Esophagus squamous epithelium (tissue), 5 donors: ENCODE measurements around the gene ATAD2B. TPM values are rescaled to one million over a fixed set of nuclear protein-coding genes. Genes with fewer than 3 reads are reported as not detected.

Experiments
- DNase-seq: peaks from one replicate; lab custom pipeline; 2025; lab: John Stamatoyannopoulos, UW
- H3K27ac ChIP-seq, 4 donors: fragments of 200-600 bp; sonication (generic); one replicate each; pipeline ENCODE4 v1.5.1; 2016 to 2019; ENCODE audit warnings: mild to moderate bottlenecking in 1 of 4
- H3K27me3 ChIP-seq, 4 donors: fragments of 200-600 bp; sonication (generic); 1 replicate in 3 of 4; 2 replicates in 1 of 4; pipeline versions ENCODE4 v1.5.1 to v1.6.0; 2017 to 2021; ENCODE audit warnings: antibody characterized with exemption in 1 of 4
- H3K36me3 ChIP-seq, 3 donors: fragments of 200-600 bp; sonication (generic); one replicate each; pipeline ENCODE4 v1.5.1; 2016 to 2019
- H3K4me1 ChIP-seq, 3 donors: fragments of 200-600 bp; sonication (generic); one replicate each; pipeline ENCODE4 v1.5.1; 2017 to 2019
- H3K4me3 ChIP-seq, 4 donors: fragments of 200-600 bp; sonication (generic); 1 replicate in 3 of 4; 2 replicates in 1 of 4; pipeline ENCODE4 v1.5.1; 2016 to 2019; ENCODE audit warnings: mild to moderate bottlenecking in 2 of 4, moderate library complexity in 1 of 4
- H3K9me3 ChIP-seq, 3 donors: fragments of 200-600 bp; sonication (generic); one replicate each; pipeline ENCODE4 v1.5.1; 2016 to 2019
- POLR2A ChIP-seq, 4 donors: fragments of 450-650 bp; IDR thresholded peaks; one replicate each; pipeline ENCODE4 v1.6.1; 2017; ENCODE audit warnings: antibody characterized with exemption in 4 of 4, mild to moderate bottlenecking in 4 of 4, moderate library complexity in 3 of 4
- WGBS, 2 donors: methylation state at CpG; one replicate each; pipeline ENCODE4 v1.1.5; 2018; 5-methylcytosine and 5-hydroxymethylcytosine counted together
- intact Hi-C: fragments of 100-400 bp; cut with DNase I; formaldehyde crosslinking; loops from one replicate; pipeline ENCODE4 v1.15.0; 2022
- total RNA-seq, 4 donors: library from RNA; depleted of rRNA; stranded (reverse); fragments of >200 nt; gene quantifications; one replicate each; pipeline ENCODE4 v1.1.0, GENCODE V29; 2016
- TF ChIP-seq, protein P1 (sequence below), 6 experiments: fragments of 450-650 bp in 4 of 6; fragments of 200-600 bp in 2 of 6; sonication (generic) in 2 of 6; IDR thresholded peaks; one replicate each; pipeline ENCODE4 v1.5.1; 2016 to 2019; ENCODE audit warnings: antibody characterized with exemption in 6 of 6, mild to moderate bottlenecking in 4 of 6, moderate library complexity in 4 of 6
- donor health status: DM: yes; HTN: yes; CAD: no.

Gene ATAD2B
- total RNA-seq, 4 donors from 2014 or later: 7.4 to 29.2 (median 20.8) TPM

DNA sequence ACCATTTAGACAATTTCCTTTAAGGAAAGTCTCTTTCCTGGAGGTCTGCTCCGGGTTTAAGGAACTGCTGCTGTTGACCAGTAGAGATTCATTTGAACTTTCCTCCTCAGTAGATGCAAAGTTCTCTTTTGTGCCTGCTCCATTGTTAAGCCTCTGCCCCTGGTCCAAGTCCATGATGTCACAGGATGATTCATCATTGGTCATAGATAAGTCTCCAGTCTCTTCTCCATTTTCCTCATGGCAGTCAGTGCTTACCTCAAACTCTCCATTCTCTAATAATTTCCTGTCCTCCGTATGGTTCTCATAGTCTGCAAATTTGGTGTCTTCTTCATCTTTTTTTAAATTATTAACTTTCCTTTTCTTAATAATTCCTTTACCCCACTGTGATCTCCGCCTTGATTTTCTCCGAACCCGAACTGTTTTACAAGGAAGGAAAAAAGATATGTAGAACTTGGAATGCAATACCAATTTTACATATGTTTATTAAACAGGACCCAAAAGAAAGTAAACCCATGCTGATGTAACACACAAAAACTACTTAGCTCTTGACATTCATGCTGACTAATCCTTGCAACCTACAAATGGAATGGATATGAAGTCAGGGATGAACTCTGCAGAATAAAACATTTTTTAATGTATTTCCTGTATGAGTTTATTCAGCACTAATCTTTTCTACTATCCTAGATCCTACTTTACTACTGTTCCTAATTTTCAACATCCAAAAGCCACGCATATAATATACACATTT lies 169.1 kb downstream of the ATAD2B start:
- no peak overlapping the region for H3K4me3 ChIP-seq
- no peak for TF ChIP-seq POLR2A (IDR thresholded peaks at IDR 0.05)
- TF ChIP-seq, protein P1, sequence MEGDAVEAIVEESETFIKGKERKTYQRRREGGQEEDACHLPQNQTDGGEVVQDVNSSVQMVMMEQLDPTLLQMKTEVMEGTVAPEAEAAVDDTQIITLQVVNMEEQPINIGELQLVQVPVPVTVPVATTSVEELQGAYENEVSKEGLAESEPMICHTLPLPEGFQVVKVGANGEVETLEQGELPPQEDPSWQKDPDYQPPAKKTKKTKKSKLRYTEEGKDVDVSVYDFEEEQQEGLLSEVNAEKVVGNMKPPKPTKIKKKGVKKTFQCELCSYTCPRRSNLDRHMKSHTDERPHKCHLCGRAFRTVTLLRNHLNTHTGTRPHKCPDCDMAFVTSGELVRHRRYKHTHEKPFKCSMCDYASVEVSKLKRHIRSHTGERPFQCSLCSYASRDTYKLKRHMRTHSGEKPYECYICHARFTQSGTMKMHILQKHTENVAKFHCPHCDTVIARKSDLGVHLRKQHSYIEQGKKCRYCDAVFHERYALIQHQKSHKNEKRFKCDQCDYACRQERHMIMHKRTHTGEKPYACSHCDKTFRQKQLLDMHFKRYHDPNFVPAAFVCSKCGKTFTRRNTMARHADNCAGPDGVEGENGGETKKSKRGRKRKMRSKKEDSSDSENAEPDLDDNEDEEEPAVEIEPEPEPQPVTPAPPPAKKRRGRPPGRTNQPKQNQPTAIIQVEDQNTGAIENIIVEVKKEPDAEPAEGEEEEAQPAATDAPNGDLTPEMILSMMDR (IDR thresholded peaks at IDR 0.05): no peak
- H3K27ac ChIP-seq: no peak overlapping the region
- no peaks in the 10 kb centered on the region for H3K9me3 ChIP-seq
- DNase-seq: no peak
- peaks cover 4 to 39% (median 8%) of the 10 kb centered on the region in 3 donors for H3K4me1 ChIP-seq
- H3K36me3 ChIP-seq: peaks cover 0 to 50% (median 0%) of the 10 kb centered on the region in 3 donors
- WGBS, 2 donors: 77 to 82% methylated on average over 6 of the region's 6 CpGs
- no peaks in the 10 kb centered on the region for H3K27me3 ChIP-seq
- intact Hi-C loops: no loop called here

DNA sequence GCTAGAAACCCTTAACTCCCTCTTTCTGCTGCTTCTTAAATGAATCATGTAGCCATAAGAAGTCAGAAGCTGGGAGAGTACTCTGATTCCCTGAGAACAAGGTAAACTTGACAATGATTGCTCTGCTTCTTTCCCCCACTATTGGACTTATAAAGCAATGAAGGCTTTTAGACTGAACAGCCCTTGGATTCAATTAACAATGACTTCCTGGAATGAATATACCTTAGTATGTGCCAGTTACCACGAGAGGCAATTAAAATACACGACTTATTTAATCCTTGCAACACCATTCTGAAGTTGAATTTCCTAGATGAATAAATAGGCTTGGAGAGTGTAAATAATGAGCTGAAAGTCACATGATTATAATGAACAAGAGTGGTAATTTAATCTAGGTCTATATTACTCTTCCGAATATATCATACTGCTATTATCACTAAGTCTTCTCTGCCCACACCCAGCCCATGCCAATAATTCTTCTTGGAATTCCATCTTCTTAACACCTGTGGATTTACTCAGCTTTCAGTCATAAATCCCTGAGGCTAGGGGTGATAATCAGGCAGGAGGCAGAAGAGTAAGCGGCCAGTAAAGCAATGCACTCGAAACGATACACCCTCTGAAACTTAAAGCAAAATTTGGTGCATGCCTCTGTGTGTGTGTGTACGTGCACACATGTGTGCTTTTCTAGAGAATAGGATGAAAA lies 170.2 kb downstream of the ATAD2B start:
- peaks cover 0 to 57% (median 0%) of the 10 kb centered on the region in 3 donors for H3K36me3 ChIP-seq
- H3K4me1 ChIP-seq: peaks cover 4 to 35% (median 8%) of the 10 kb centered on the region in 3 donors
- no peak overlapping the region for H3K4me3 ChIP-seq
- no peaks in the 10 kb centered on the region for H3K27me3 ChIP-seq
- TF ChIP-seq, protein P1 (IDR thresholded peaks at IDR 0.05): no peak
- no peak for TF ChIP-seq POLR2A (IDR thresholded peaks at IDR 0.05)
- 51 to 79% methylated on average over 7 of the region's 7 CpGs for WGBS, 2 donors
- no peaks in the 10 kb centered on the region for H3K9me3 ChIP-seq
- intact Hi-C loops: no loop called here
- DNase-seq: no peak
- peak overlapping the region in 1 of 4 donors; percentile 23 for H3K27ac ChIP-seq

DNA sequence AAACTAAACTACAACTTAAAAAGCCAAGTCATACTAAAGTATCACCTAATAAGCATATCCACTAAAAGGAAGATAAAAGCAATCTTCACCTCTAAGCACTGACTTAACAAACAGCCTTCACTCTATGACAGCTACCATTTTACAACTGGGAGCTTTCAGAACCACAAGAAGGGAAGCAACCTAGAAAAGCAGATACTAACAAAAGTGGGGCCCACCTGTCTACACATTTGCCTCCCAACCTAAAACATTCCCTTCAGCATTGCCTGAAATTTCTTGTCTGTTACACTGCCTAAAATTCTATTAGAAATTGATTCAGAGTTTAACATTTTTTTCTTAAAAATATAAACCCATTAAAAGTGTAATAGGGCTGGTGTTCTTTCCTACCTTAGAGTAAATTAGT lies 172.0 kb downstream of the ATAD2B start:
- intact Hi-C loops: no loop called here
- peaks cover 4 to 28% (median 8%) of the 10 kb centered on the region in 3 donors for H3K4me1 ChIP-seq
- H3K36me3 ChIP-seq: peaks cover 0 to 64% (median 0%) of the 10 kb centered on the region in 3 donors
- no peaks in the 10 kb centered on the region for H3K9me3 ChIP-seq
- no peak for TF ChIP-seq POLR2A (IDR thresholded peaks at IDR 0.05)
- TF ChIP-seq, protein P1 (IDR thresholded peaks at IDR 0.05): no peak
- H3K4me3 ChIP-seq: no peak overlapping the region
- no peak overlapping the region for H3K27ac ChIP-seq
- no peaks in the 10 kb centered on the region for H3K27me3 ChIP-seq
- no peak for DNase-seq

DNA sequence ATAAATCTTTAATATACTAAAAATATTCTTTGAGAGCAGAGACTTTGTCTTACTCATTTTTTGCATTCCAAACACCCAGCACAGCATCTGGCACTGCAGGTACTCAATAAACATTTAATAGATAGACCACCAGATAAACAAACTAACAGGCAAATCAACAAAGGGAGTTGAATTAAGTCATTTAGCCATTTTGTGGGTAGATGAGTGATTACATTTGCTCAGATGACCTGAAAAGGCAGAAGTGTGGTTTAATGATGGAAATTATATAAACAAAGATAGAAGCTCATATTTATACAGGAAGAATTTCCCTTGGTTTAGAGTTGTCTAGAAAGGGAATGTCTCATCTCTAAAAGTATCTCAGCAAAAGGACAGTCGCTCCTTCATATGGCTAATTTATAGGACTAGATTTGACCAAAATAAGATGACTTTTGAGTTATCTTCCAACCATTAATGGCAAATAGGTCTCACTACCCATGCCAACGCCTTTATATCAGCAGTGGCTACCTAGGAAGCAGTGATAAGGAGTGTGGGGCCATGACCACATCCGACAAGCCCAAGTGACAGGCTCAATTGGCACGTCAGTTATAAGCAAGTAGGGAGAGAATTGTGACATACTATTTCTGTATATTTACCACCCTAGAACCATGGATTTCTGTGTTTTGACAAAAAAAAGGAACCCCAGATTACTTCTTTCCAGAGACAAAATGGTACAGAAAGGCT lies 173.5 kb downstream of the ATAD2B start:
- Histone ChIP-seq H3K4me1 (peaks cover 4 to 28% (median 8%) of the 10 kb centered on the region in 3 donors), H3K4me3 (no peak overlapping the region), H3K36me3 (peaks cover 0 to 60% (median 0%) of the 10 kb centered on the region in 3 donors), H3K9me3 (no peaks in the 10 kb centered on the region), H3K27me3 (no peaks in the 10 kb centered on the region), H3K27ac (no peak overlapping the region)
- intact Hi-C loops: no loop called here
- TF ChIP-seq, protein P1 (IDR thresholded peaks at IDR 0.05): no peak
- TF ChIP-seq POLR2A (IDR thresholded peaks at IDR 0.05): no peak
- no peak for DNase-seq
- 83 to 94% methylated on average over 4 of the region's 4 CpGs for WGBS, 2 donors
